Spleen (tissue), 7 donors: Measurements from ENCODE around the gene ABHD6.

ENCODE experiments used
- CTCF ChIP-seq, 11 experiments: fragments of 200-600 bp in 7 of 11; fragments of 450-650 bp in 4 of 11; sonication (generic) in 4 of 11; IDR thresholded peaks in 8 of 11; conservative IDR thresholded peaks in 3 of 11; 1 replicate in 7 of 11; 2 replicates in 4 of 11; pipeline versions ENCODE4 v1.4.0 to v1.8.0; 2016 to 2021; ENCODE audit warnings: antibody characterized with exemption in 11 of 11, inconsistent platforms in 4 of 11, mild to moderate bottlenecking in 1 of 11
- POLR2AphosphoS5 ChIP-seq, 3 donors: sonication (generic); formaldehyde crosslinking; IDR thresholded peaks; one replicate each; pipeline ENCODE4 v1.5.1; 2017; ENCODE audit warnings: antibody characterized with exemption in 3 of 3
- donor health status: DM: no; HTN: no; CAD: no; lungs with moderate emphysema.
- donor health status: DM: no; HTN: no; CAD: no.
- donor health status: DM: no; HTN: no; CAD: no.

DNA sequence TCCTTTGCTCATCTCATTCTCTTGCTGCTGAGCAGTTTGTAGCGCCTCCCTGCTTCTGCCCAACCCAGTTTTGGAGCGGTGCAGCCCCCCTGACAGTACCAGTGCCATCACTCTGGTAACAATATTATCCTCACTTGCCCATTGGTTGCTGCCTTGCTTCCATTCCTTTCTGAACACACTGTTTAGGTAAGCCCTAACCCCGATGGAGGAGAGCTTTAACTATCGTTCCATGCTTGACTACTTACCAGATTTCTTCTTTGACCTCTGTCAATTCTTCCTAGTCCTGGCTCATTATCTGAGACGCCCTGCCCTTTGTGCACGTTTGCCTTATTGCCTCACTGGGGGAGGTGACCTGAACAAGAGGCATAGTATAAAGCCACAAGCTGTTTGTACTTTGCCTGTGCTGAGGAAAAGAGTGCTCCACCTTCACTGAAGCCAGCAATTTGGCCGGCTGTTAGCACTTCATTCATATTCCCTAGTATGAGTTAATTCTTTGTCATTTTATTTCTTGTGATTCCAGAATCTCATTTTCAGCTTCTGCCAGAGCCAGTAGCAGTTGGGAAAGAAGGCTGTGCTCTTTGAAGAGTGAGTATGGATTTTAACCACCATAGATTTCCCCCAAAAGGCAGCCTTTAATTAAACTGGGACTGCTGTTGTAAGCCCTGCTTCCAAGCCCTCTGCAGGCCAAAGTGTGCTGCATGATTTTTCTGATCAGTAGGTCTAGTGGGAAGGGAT lies 11.9 kb downstream of the ABHD6 start:
- no peak for TF ChIP-seq CTCF (IDR thresholded peaks at IDR 0.05 in 8 of 11, conservative IDR thresholded peaks at IDR 0.05 in 3 of 11)
- no peak for TF ChIP-seq POLR2AphosphoS5 (IDR thresholded peaks at IDR 0.05)
